Measurements from ENCODE around the gene ACKR1. TPM values are rescaled to one million over a fixed set of nuclear protein-coding genes. Genes with fewer than 3 reads are reported as not detected.
A peak's percentile ranks its signal among the peaks of the same experiment; 100 is the strongest.

ACKR1 gene
- total RNA-seq (2014; rRNA removed; shearing (Covaris generic)) = 0.22 TPM in 1 of 2 replicates, not detected in the other

GRCh38 chr1:159204161-159205141, at the start of gene ACKR1:
Gene ACKR1, plus strand, starts transcription at chr1:159204875. Its CDS starts 85 bp downstream, at chr1:159204960.
- DNase-seq = no peak
- H3K27me3 ChIP-seq (ENCODE audit: control insufficient read depth, insufficient read depth, low read length) = peaks cover 2% of the 10 kb centered on the region; the same call in 1 of the 2 replicates
- H3K4me3 ChIP-seq (ENCODE audit: insufficient read depth, low read depth, low read length) = no peak within 1 kb of the TSS
- no peaks in the 10 kb centered on the region for H3K36me3 ChIP-seq (replicated peaks; ENCODE audit: control insufficient read depth, insufficient read depth, low read length)

GRCh38 chr1:159161001-159161718, 43.5 kb upstream of the ACKR1 start:
- H3K4me3 ChIP-seq (ENCODE audit: insufficient read depth, low read depth, low read length) = no peak overlapping the region

GRCh38 chr1:159161719-159162026, 43.0 kb upstream of the ACKR1 start:
- Histone ChIP-seq H3K27me3 (ENCODE audit: control insufficient read depth, insufficient read depth, low read length) (no peaks in the 10 kb centered on the region), H3K4me3 (ENCODE audit: insufficient read depth, low read depth, low read length) (no peak overlapping the region), H3K36me3 (replicated peaks; ENCODE audit: control insufficient read depth, insufficient read depth, low read length) (no peaks in the 10 kb centered on the region)
- no peak for DNase-seq

More at GRCh38 chr1:159161001-159161718, 43.5 kb upstream of the ACKR1 start:
- Histone ChIP-seq H3K27me3 (ENCODE audit: control insufficient read depth, insufficient read depth, low read length) (no peaks in the 10 kb centered on the region), H3K36me3 (replicated peaks; ENCODE audit: control insufficient read depth, insufficient read depth, low read length) (no peaks in the 10 kb centered on the region)
- DNase-seq = peak; percentile 53

- no peak for DNase-seq
- Histone ChIP-seq H3K27me3 (ENCODE audit: control insufficient read depth, insufficient read depth, low read length) (no peaks in the 10 kb centered on the region), H3K36me3 (replicated peaks; ENCODE audit: control insufficient read depth, insufficient read depth, low read length) (no peaks in the 10 kb centered on the region), H3K4me3 (ENCODE audit: insufficient read depth, low read depth, low read length) (no peak overlapping the region)
Observed at GRCh38 chr1:159162516-159163265, 42.0 kb upstream of the ACKR1 start.

- Histone ChIP-seq H3K36me3 (replicated peaks; ENCODE audit: control insufficient read depth, insufficient read depth, low read length) (no peaks in the 10 kb centered on the region), H3K4me3 (ENCODE audit: insufficient read depth, low read depth, low read length) (no peak overlapping the region), H3K27me3 (ENCODE audit: control insufficient read depth, insufficient read depth, low read length) (no peaks in the 10 kb centered on the region; the same call in 1 of the 2 replicates)
- peak; percentile 24 for DNase-seq
Observed at GRCh38 chr1:159163614-159164228, 41.0 kb upstream of the ACKR1 start.

GRCh38 chr1:159168043-159168442, 36.6 kb upstream of the ACKR1 start:
- peaks cover 23% of the 10 kb centered on the region for H3K27me3 ChIP-seq (ENCODE audit: control insufficient read depth, insufficient read depth, low read length)
- no peak for DNase-seq
- H3K36me3 ChIP-seq (replicated peaks; ENCODE audit: control insufficient read depth, insufficient read depth, low read length) = no peaks in the 10 kb centered on the region
- H3K4me3 ChIP-seq (ENCODE audit: insufficient read depth, low read depth, low read length) = no peak overlapping the region

- Histone ChIP-seq H3K36me3 (replicated peaks; ENCODE audit: control insufficient read depth, insufficient read depth, low read length) (no peaks in the 10 kb centered on the region), H3K27me3 (ENCODE audit: control insufficient read depth, insufficient read depth, low read length) (peaks cover 27% of the 10 kb centered on the region), H3K4me3 (ENCODE audit: insufficient read depth, low read depth, low read length) (no peak overlapping the region)
- DNase-seq = no peak
Observed at GRCh38 chr1:159170639-159171038, 34.0 kb upstream of the ACKR1 start.

- peak; percentile 89 for DNase-seq
- H3K27me3 ChIP-seq (ENCODE audit: control insufficient read depth, insufficient read depth, low read length) = peaks cover 27% of the 10 kb centered on the region
- H3K4me3 ChIP-seq (ENCODE audit: insufficient read depth, low read depth, low read length) = peak within 1 kb of the TSS; percentile 70
- H3K36me3 ChIP-seq (replicated peaks; ENCODE audit: control insufficient read depth, insufficient read depth, low read length) = no peaks in the 10 kb centered on the region
Observed at GRCh38 chr1:159171254-159171687, 33.4 kb upstream of the ACKR1 start, which contains the start of gene CADM3. Gene CADM3, plus strand, starts transcription at chr1:159171615. Its CDS starts 151 bp downstream, at chr1:159171766.

- peak; percentile 87 for DNase-seq
- peak overlapping the region; percentile 70 for H3K4me3 ChIP-seq (ENCODE audit: insufficient read depth, low read depth, low read length)
- no peaks in the 10 kb centered on the region for H3K36me3 ChIP-seq (replicated peaks; ENCODE audit: control insufficient read depth, insufficient read depth, low read length)
- peaks cover 27% of the 10 kb centered on the region for H3K27me3 ChIP-seq (ENCODE audit: control insufficient read depth, insufficient read depth, low read length)
Observed at GRCh38 chr1:159171688-159172501, 32.8 kb upstream of the ACKR1 start.

GRCh38 chr1:159172614-159173291, 31.9 kb upstream of the ACKR1 start:
- Histone ChIP-seq H3K27me3 (ENCODE audit: control insufficient read depth, insufficient read depth, low read length) (peaks cover 27% of the 10 kb centered on the region), H3K36me3 (replicated peaks; ENCODE audit: control insufficient read depth, insufficient read depth, low read length) (no peaks in the 10 kb centered on the region), H3K4me3 (ENCODE audit: insufficient read depth, low read depth, low read length) (peak overlapping the region; percentile 70)
- DNase-seq = peak; percentile 86

- H3K27me3 ChIP-seq (ENCODE audit: control insufficient read depth, insufficient read depth, low read length) = peaks cover 27% of the 10 kb centered on the region
- peak overlapping the region; percentile 70 for H3K4me3 ChIP-seq (ENCODE audit: insufficient read depth, low read depth, low read length)
- DNase-seq = no peak
- no peaks in the 10 kb centered on the region for H3K36me3 ChIP-seq (replicated peaks; ENCODE audit: control insufficient read depth, insufficient read depth, low read length)
Observed at GRCh38 chr1:159173320-159173719, 31.4 kb upstream of the ACKR1 start.

- Histone ChIP-seq H3K36me3 (replicated peaks; ENCODE audit: control insufficient read depth, insufficient read depth, low read length) (no peaks in the 10 kb centered on the region), H3K27me3 (ENCODE audit: control insufficient read depth, insufficient read depth, low read length) (peaks cover 17% of the 10 kb centered on the region), H3K4me3 (ENCODE audit: insufficient read depth, low read depth, low read length) (no peak overlapping the region)
- DNase-seq = no peak
Observed at GRCh38 chr1:159175571-159175970, 29.1 kb upstream of the ACKR1 start.

Measured in H7 (cell line).